ENCODE results near the gene CCDC3. TPM values are rescaled to one million over a fixed set of nuclear protein-coding genes. Genes with fewer than 3 reads are reported as not detected.

Gene CCDC3
- total RNA-seq, 2 experiments from 2014 or later = 0.12 TPM

GRCh38 chr10:12902135-12902572, 99.4 kb downstream of the CCDC3 start:
- Mint-ChIP-seq H3K9me3 (ENCODE audit: low read depth) (no peaks in the 10 kb centered on the region), H3K27ac (no peak overlapping the region), H3K36me3 (no peaks in the 10 kb centered on the region), H3K27me3 (no peaks in the 10 kb centered on the region), H3K4me1 (no peaks in the 10 kb centered on the region), H3K4me3 (no peak overlapping the region)
- ATAC-seq = peak; percentile 33
- CTCF ChIA-PET = interaction anchor here (0.6 to 2.1 kb wide), 13 partner anchors 10 to 688 kb away, joined by 3 to 15 read pairs (median 3); no protein-coding TSS in a partner anchor
- peak; percentile 58 for DNase-seq

- ATAC-seq = no peak
Measured at GRCh38 chr10:12899546-12899945, 102.0 kb downstream of the CCDC3 start.

GRCh38 chr10:12898271-12898670, 103.2 kb downstream of the CCDC3 start:
- Mint-ChIP-seq H3K27ac (no peak overlapping the region), H3K27me3 (peaks cover 10% of the 10 kb centered on the region), H3K4me3 (no peak overlapping the region), H3K36me3 (no peaks in the 10 kb centered on the region), H3K4me1 (no peaks in the 10 kb centered on the region), H3K9me3 (ENCODE audit: low read depth) (peaks cover 6% of the 10 kb centered on the region)
- CTCF ChIA-PET = no interaction called here
- ATAC-seq (no peak), DNase-seq (no peak)

More at GRCh38 chr10:12899546-12899945, 102.0 kb downstream of the CCDC3 start:
- DNase-seq = no peak
- H3K27ac Mint-ChIP-seq = no peak overlapping the region
- H3K4me1 Mint-ChIP-seq = no peaks in the 10 kb centered on the region
- H3K4me3 Mint-ChIP-seq = no peak overlapping the region
- no peaks in the 10 kb centered on the region for H3K9me3 Mint-ChIP-seq (ENCODE audit: low read depth)
- H3K27me3 Mint-ChIP-seq = peaks cover 3% of the 10 kb centered on the region
- no peaks in the 10 kb centered on the region for H3K36me3 Mint-ChIP-seq
- CTCF ChIA-PET = no interaction called here

GRCh38 chr10:12897278-12897677, 104.2 kb downstream of the CCDC3 start:
- H3K36me3 Mint-ChIP-seq = no peaks in the 10 kb centered on the region
- H3K27ac Mint-ChIP-seq = no peak overlapping the region
- peaks cover 9% of the 10 kb centered on the region for H3K9me3 Mint-ChIP-seq (ENCODE audit: low read depth)
- H3K4me1 Mint-ChIP-seq = no peaks in the 10 kb centered on the region
- CTCF ChIA-PET = no interaction called here
- ATAC-seq (no peak), DNase-seq (no peak)
- H3K27me3 Mint-ChIP-seq = peaks cover 13% of the 10 kb centered on the region
- H3K4me3 Mint-ChIP-seq = no peak overlapping the region

DNA sequence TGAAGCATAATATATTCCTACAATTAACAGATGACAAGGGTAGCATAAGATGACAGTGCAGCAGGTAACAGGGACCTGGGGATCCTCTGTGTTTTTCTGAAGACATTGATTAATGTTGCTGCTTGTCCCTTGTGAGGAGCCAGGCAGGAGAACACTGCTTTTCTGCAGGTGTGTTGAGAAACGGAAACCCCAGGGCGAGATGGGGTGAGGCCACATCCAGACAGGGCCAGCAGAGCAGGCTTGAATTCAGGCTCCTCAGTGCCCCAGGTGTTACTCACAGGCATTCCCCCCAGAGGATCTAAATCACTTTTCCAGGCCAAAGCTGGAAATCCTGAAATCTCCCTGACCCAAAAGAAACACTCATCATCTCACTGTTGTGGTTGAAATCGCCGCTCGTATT, 105.3 kb downstream of the CCDC3 start:
- H3K4me1 Mint-ChIP-seq = no peaks in the 10 kb centered on the region
- H3K27ac Mint-ChIP-seq = no peak overlapping the region

GRCh38 chr10:12892924-12893323, 108.6 kb downstream of the CCDC3 start:
- DNase-seq (no peak), ATAC-seq (no peak)
- CTCF ChIA-PET = no interaction called here
- Mint-ChIP-seq H3K9me3 (ENCODE audit: low read depth) (peaks cover 9% of the 10 kb centered on the region), H3K27ac (no peak overlapping the region), H3K36me3 (no peaks in the 10 kb centered on the region), H3K4me1 (no peaks in the 10 kb centered on the region), H3K4me3 (no peak overlapping the region), H3K27me3 (peaks cover 19% of the 10 kb centered on the region)

More for the DNA sequence above, 105.3 kb downstream of the CCDC3 start:
- no peak overlapping the region for H3K4me3 Mint-ChIP-seq
- H3K27me3 Mint-ChIP-seq = peaks cover 17% of the 10 kb centered on the region
- CTCF ChIA-PET = no interaction called here
- H3K36me3 Mint-ChIP-seq = no peaks in the 10 kb centered on the region
- no peak for DNase-seq
- ATAC-seq = no peak
- peaks cover 9% of the 10 kb centered on the region for H3K9me3 Mint-ChIP-seq (ENCODE audit: low read depth)

DNA sequence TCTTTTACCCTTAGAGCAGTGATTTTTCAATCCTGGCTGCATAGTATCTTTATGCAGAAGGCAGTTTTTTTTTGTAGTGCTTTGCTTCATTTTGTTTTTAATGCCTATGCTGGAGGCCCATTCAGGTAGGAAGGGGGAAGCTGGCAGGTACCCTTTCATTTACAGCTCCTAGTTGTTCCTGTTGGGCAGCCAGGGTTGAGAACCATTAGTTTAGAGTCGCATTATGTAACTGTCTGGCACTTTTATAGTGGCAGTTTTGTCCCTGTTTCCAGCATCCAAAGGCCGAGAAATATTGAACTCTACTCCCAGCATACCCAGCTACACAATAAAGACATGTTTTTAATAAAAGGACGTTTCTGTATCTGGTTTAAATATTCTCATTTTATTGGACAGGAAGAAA, 110.6 kb downstream of the CCDC3 start:
- Mint-ChIP-seq H3K27me3 (peaks cover 23% of the 10 kb centered on the region), H3K9me3 (ENCODE audit: low read depth) (peaks cover 9% of the 10 kb centered on the region), H3K4me1 (no peaks in the 10 kb centered on the region), H3K4me3 (no peak overlapping the region), H3K27ac (no peak overlapping the region), H3K36me3 (no peaks in the 10 kb centered on the region)
- CTCF ChIA-PET = interaction anchor here (1.2 kb wide), 1 partner anchor 109 kb away, joined by 4 read pairs; no protein-coding TSS in a partner anchor
- DNase-seq (no peak), ATAC-seq (no peak)

- no peak for ATAC-seq
- H3K4me1 Mint-ChIP-seq = no peaks in the 10 kb centered on the region
- no peak overlapping the region for H3K27ac Mint-ChIP-seq
- CTCF ChIA-PET = no interaction called here
- no peak overlapping the region for H3K4me3 Mint-ChIP-seq
- H3K27me3 Mint-ChIP-seq = peaks cover 21% of the 10 kb centered on the region
- no peak for DNase-seq
- H3K36me3 Mint-ChIP-seq = no peaks in the 10 kb centered on the region
- peaks cover 5% of the 10 kb centered on the region for H3K9me3 Mint-ChIP-seq (ENCODE audit: low read depth)
Measured at GRCh38 chr10:12888470-12888869, 113.0 kb downstream of the CCDC3 start.

GRCh38 chr10:12887780-12888179, 113.7 kb downstream of the CCDC3 start:
- Mint-ChIP-seq H3K36me3 (no peaks in the 10 kb centered on the region), H3K27ac (no peak overlapping the region), H3K9me3 (ENCODE audit: low read depth) (peaks cover 2% of the 10 kb centered on the region), H3K4me1 (no peaks in the 10 kb centered on the region), H3K27me3 (peaks cover 21% of the 10 kb centered on the region), H3K4me3 (no peak overlapping the region)
- CTCF ChIA-PET = no interaction called here
- ATAC-seq (no peak), DNase-seq (no peak)

DNA sequence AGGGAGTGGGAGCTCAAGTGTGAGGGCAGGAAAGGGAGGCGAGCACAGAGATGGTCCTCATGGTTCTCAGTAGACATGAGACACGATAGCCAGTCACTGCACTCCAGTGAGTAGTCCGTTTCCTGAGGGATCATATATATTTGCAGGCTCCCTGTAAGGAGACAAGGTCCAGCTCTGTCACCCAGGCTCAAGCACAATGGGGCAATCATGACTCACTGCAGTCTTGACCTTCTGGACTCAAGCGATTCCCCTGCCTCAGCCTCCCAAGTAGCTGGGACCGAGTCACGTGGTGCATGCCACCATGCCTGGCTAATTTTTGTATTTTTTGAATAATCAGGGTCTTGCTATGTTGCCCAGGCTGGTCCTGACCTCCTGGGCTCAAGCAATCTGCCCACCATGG, 116.7 kb downstream of the CCDC3 start:
- no peak for ATAC-seq
- Mint-ChIP-seq H3K27ac (no peak overlapping the region), H3K9me3 (ENCODE audit: low read depth) (no peaks in the 10 kb centered on the region), H3K36me3 (no peaks in the 10 kb centered on the region), H3K4me1 (no peaks in the 10 kb centered on the region), H3K27me3 (peaks cover 20% of the 10 kb centered on the region), H3K4me3 (no peak overlapping the region)
- CTCF ChIA-PET = no interaction called here
- no peak for DNase-seq

DNA sequence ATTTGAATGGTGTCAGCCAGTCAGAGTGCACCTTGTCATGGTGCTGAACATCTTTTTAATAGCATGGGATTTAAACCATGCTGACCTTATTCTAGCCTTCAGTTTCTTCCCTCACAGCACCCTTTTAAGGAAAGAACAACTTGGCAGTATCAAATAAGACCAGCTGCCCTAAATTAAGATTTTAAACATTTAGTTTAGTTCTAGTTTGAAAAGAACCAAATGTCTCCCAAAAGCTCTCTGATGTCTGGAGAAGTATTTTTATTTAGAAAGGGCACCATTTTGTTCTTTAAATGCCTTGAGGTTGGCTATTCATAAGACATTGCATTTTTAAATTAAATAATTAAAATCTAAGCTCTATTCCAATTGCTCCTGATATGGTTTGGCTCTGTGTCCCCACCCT, 121.1 kb downstream of the CCDC3 start:
- CTCF ChIA-PET = interaction anchor here (1.1 kb wide), 1 partner anchor 22 kb away, joined by 3 read pairs; no protein-coding TSS in a partner anchor
- DNase-seq (no peak), ATAC-seq (no peak)
- H3K4me3 Mint-ChIP-seq = no peak overlapping the region
- peaks cover 23% of the 10 kb centered on the region for H3K27me3 Mint-ChIP-seq
- H3K27ac Mint-ChIP-seq = no peak overlapping the region
- no peaks in the 10 kb centered on the region for H3K36me3 Mint-ChIP-seq
- no peaks in the 10 kb centered on the region for H3K4me1 Mint-ChIP-seq
- no peaks in the 10 kb centered on the region for H3K9me3 Mint-ChIP-seq (ENCODE audit: low read depth)

- ATAC-seq = no peak
- H3K4me3 Mint-ChIP-seq = no peak overlapping the region
- H3K9me3 Mint-ChIP-seq (ENCODE audit: low read depth) = no peaks in the 10 kb centered on the region
- DNase-seq = no peak
- H3K4me1 Mint-ChIP-seq = no peaks in the 10 kb centered on the region
- CTCF ChIA-PET = no interaction called here
- peaks cover 14% of the 10 kb centered on the region for H3K27me3 Mint-ChIP-seq
- H3K36me3 Mint-ChIP-seq = no peaks in the 10 kb centered on the region
- no peak overlapping the region for H3K27ac Mint-ChIP-seq
Measured at GRCh38 chr10:12877150-12877549, 124.4 kb downstream of the CCDC3 start.

GRCh38 chr10:12876266-12876665, 125.2 kb downstream of the CCDC3 start:
- Mint-ChIP-seq H3K4me1 (no peaks in the 10 kb centered on the region), H3K9me3 (ENCODE audit: low read depth) (no peaks in the 10 kb centered on the region), H3K4me3 (no peak overlapping the region), H3K36me3 (no peaks in the 10 kb centered on the region), H3K27ac (no peak overlapping the region), H3K27me3 (peaks cover 14% of the 10 kb centered on the region)
- CTCF ChIA-PET = interaction anchor here (1.6 kb wide), 1 partner anchor 26 kb away, joined by 5 read pairs; no protein-coding TSS in a partner anchor
- no peak for ATAC-seq
- no peak for DNase-seq

DNA sequence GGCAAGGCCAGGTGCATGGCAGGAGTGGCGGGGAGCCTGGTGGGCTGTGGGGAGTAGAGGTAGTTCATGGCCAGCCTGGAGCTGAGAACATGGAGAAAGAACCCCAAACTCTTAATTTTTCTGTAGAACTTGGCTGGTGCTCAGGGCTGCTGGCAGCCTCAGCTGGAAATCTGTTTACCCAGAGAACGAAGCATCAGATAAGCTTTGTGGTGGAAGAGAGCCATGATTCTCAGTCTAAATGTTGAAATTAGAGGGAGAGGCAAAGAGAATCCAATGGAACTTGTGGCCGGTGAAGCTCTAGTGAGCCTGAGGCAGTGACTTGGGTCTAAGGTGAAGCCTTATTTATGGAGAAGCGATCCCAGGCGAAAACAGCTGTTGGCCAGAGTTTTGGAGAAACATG, 126.4 kb downstream of the CCDC3 start:
- CTCF ChIA-PET = interaction anchor here (1.6 kb wide), 1 partner anchor 27 kb away, joined by 5 read pairs; no protein-coding TSS in a partner anchor
- Mint-ChIP-seq H3K36me3 (no peaks in the 10 kb centered on the region), H3K9me3 (ENCODE audit: low read depth) (no peaks in the 10 kb centered on the region), H3K4me3 (no peak overlapping the region), H3K27me3 (peaks cover 10% of the 10 kb centered on the region), H3K4me1 (no peaks in the 10 kb centered on the region), H3K27ac (no peak overlapping the region)
- ATAC-seq (no peak), DNase-seq (no peak)

GRCh38 chr10:12874501-12874900, 127.0 kb downstream of the CCDC3 start:
- CTCF ChIA-PET = no interaction called here
- Mint-ChIP-seq H3K4me3 (no peak overlapping the region), H3K27me3 (peaks cover 6% of the 10 kb centered on the region), H3K27ac (no peak overlapping the region), H3K4me1 (no peaks in the 10 kb centered on the region), H3K9me3 (ENCODE audit: low read depth) (no peaks in the 10 kb centered on the region), H3K36me3 (no peaks in the 10 kb centered on the region)
- DNase-seq (no peak), ATAC-seq (no peak)
